ENCODE data around the gene CDCP1.

- no peak for TF ChIP-seq GATA2 (IDR thresholded peaks at IDR 0.05; ENCODE audit: low read depth, low read length)
- TF ChIP-seq GATA3 (IDR thresholded peaks at IDR 0.05; ENCODE audit: low read depth, low read length), result no peak
Observed at GRCh38 chr3:45125550-45126026, 20.6 kb downstream of the CDCP1 start.

Measured in SH-SY5Y (cell line).